ENCODE data around the gene MGST3. TPM values are rescaled to one million over a fixed set of nuclear protein-coding genes. Genes with fewer than 3 reads are reported as not detected.
"Not testable (repeated sequence)": the region's sequence is repeated elsewhere in the genome, so short reads cannot be mapped to it uniquely, and the experiment has no call there.

Gene MGST3
- total RNA-seq, 2 donors from 2014 or later, result 113 to 147 TPM

DNA sequence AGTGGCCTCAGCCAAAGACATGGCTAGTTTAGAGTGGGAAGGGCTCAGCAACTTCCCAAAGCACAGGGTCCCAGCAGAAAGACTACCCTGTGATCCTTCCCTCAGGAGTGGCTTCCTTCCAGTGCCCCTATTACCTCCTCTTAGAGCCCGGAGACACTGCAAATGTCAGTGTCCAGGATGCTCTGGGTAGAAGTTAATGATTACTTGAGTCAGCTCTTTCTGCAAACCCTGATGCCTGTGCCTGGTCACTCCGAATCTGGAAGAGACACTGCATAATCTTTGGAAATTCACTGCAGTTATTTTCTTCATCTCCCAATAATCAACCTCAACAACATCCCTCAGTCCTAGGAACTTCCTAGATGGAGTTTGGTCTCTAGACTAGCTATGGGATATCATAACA, 27.2 kb upstream of the MGST3 start:
- Histone ChIP-seq H3K4me1 (ENCODE audit: control insufficient read depth, insufficient read depth, low read length) (no peaks in the 10 kb centered on the region), H3K36me3 (ENCODE audit: control insufficient read depth, insufficient read depth, low read length) (no peaks in the 10 kb centered on the region), H3K9me3 (ENCODE audit: control insufficient read depth, low read length) (no peaks in the 10 kb centered on the region), H3K27me3 (ENCODE audit: control insufficient read depth, insufficient read depth, low read length, poor library complexity, severe bottlenecking) (peaks cover 9% of the 10 kb centered on the region), H3K4me3 (ENCODE audit: low read length) (no peak overlapping the region), H3K9ac (ENCODE audit: extremely low read depth, low read length, poor library complexity, severe bottlenecking) (no peak overlapping the region), H3K27ac (ENCODE audit: low read depth, low read length) (no peak overlapping the region)
- Mint-ChIP-seq H3K27ac (no peak overlapping the region), H3K4me3 (no peak overlapping the region), H3K27me3 (ENCODE audit: insufficient read depth) (peaks cover 3% of the 10 kb centered on the region), H3K36me3 (ENCODE audit: low read depth) (no peaks in the 10 kb centered on the region), H3K4me1 (peaks cover under 1% of the 10 kb centered on the region), H3K9me3 (no peaks in the 10 kb centered on the region)
- TF ChIP-seq, protein P1, sequence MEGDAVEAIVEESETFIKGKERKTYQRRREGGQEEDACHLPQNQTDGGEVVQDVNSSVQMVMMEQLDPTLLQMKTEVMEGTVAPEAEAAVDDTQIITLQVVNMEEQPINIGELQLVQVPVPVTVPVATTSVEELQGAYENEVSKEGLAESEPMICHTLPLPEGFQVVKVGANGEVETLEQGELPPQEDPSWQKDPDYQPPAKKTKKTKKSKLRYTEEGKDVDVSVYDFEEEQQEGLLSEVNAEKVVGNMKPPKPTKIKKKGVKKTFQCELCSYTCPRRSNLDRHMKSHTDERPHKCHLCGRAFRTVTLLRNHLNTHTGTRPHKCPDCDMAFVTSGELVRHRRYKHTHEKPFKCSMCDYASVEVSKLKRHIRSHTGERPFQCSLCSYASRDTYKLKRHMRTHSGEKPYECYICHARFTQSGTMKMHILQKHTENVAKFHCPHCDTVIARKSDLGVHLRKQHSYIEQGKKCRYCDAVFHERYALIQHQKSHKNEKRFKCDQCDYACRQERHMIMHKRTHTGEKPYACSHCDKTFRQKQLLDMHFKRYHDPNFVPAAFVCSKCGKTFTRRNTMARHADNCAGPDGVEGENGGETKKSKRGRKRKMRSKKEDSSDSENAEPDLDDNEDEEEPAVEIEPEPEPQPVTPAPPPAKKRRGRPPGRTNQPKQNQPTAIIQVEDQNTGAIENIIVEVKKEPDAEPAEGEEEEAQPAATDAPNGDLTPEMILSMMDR (conservative IDR thresholded peaks at IDR 0.05), result no peak
- WGBS, 2 experiments (ENCODE audit: insufficient coverage in 1 of 2, insufficient read length in 1 of 2), result 86 to 92% methylated on average over 1 to 2 of the region's 2 CpGs
- no peak for DNase-seq

DNA sequence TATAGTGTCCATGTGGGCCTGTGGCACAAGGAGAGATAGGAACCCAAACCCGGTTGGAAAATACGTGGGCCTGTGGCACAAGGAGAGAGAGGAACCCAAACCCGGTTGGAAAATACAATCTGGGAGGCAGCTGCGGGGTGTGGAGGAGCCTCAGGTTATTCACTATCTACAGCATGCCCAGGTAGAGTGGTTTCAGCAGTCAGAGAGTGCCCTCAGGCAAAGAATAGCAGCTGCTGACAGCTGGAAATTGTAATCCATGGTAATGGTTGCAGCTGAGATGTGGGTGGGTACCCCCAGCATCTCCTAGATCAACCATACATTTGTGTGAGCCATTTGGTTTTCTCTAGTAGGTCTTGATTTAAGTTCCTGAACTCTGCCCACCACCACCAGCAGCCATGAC, 25.8 kb upstream of the MGST3 start:
- Histone ChIP-seq H3K27me3 (ENCODE audit: control insufficient read depth, insufficient read depth, low read length, poor library complexity, severe bottlenecking) (peaks cover 9% of the 10 kb centered on the region), H3K27ac (ENCODE audit: low read depth, low read length) (no peak overlapping the region), H3K9me3 (ENCODE audit: control insufficient read depth, low read length) (no peaks in the 10 kb centered on the region), H3K4me1 (ENCODE audit: control insufficient read depth, insufficient read depth, low read length) (no peaks in the 10 kb centered on the region), H3K9ac (ENCODE audit: extremely low read depth, low read length, poor library complexity, severe bottlenecking) (no peak overlapping the region), H3K4me3 (ENCODE audit: low read length) (no peak overlapping the region), H3K36me3 (ENCODE audit: control insufficient read depth, insufficient read depth, low read length) (no peaks in the 10 kb centered on the region)
- Mint-ChIP-seq H3K27me3 (ENCODE audit: insufficient read depth) (peaks cover 3% of the 10 kb centered on the region), H3K9me3 (no peaks in the 10 kb centered on the region), H3K27ac (no peak overlapping the region), H3K4me1 (no peaks in the 10 kb centered on the region), H3K36me3 (ENCODE audit: low read depth) (no peaks in the 10 kb centered on the region), H3K4me3 (no peak overlapping the region)
- TF ChIP-seq, protein P1 (conservative IDR thresholded peaks at IDR 0.05), result no peak
- WGBS, 2 experiments (ENCODE audit: insufficient coverage in 1 of 2, insufficient read length in 1 of 2), result 85 to 100% methylated on average over 2 to 4 of the region's 4 CpGs
- no peak for DNase-seq

DNA sequence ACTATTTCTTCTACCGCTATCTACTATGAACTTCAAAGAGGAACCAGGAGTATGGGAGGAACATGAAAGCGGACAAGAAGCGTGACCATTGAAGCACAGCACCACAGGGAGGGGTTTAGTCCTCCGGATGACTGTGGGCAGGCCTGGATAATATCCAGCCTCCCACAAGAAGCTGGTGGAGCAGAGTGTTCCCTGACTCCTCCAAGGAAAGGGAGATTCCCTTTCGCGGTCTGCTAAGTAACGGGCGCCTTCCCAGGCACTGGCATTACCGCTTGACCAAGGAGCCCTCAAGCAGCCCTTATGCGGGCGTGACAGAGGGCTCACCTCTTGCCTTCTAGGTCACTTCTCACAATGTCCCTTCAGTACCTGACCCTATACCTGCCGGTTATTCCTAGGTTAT, 24.4 kb upstream of the MGST3 start:
- H3K36me3 Mint-ChIP-seq (ENCODE audit: low read depth); H3K4me1 ChIP-seq (ENCODE audit: control insufficient read depth, insufficient read depth, low read length); H3K27me3 Mint-ChIP-seq (ENCODE audit: insufficient read depth); H3K36me3 ChIP-seq (ENCODE audit: control insufficient read depth, insufficient read depth, low read length); H3K27ac Mint-ChIP-seq; H3K9me3 Mint-ChIP-seq; H3K4me3 Mint-ChIP-seq; H3K4me3 ChIP-seq (ENCODE audit: low read length); H3K27me3 ChIP-seq (ENCODE audit: control insufficient read depth, insufficient read depth, low read length, poor library complexity, severe bottlenecking); H3K9me3 ChIP-seq (ENCODE audit: control insufficient read depth, low read length); H3K4me1 Mint-ChIP-seq; H3K27ac ChIP-seq (ENCODE audit: low read depth, low read length); DNase-seq; H3K9ac ChIP-seq (ENCODE audit: extremely low read depth, low read length, poor library complexity, severe bottlenecking): not testable (repeated sequence)
- 93 to 100% methylated on average over 3 to 11 of the region's 12 CpGs for WGBS, 2 experiments (ENCODE audit: insufficient coverage in 1 of 2, insufficient read length in 1 of 2)

DNA sequence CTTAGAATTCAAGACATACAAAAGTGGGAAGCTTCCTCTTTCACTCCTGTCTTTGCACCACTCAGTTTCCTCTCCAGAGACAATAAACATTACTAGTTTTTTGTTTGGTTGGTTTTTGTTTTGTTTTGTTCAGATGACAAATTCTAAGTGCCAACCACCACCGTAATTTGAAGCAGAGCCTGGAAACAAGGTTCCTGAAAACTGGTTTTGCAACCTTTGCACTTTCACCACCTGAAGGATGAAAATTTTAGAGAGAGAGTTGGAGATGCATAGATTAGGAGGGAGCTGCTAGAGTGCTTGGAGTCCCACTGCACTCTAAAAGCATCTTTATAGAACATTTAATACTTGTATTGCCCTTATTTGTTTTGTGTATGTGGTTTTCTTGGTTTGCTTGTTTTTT, 20.2 kb upstream of the MGST3 start:
- Mint-ChIP-seq H3K27me3 (ENCODE audit: insufficient read depth) (no peaks in the 10 kb centered on the region), H3K36me3 (ENCODE audit: low read depth) (no peaks in the 10 kb centered on the region), H3K4me3 (no peak overlapping the region), H3K27ac (no peak overlapping the region), H3K4me1 (no peaks in the 10 kb centered on the region), H3K9me3 (no peaks in the 10 kb centered on the region)
- Histone ChIP-seq H3K4me1 (ENCODE audit: control insufficient read depth, insufficient read depth, low read length) (no peaks in the 10 kb centered on the region), H3K27ac (ENCODE audit: low read depth, low read length) (no peak overlapping the region), H3K4me3 (ENCODE audit: low read length) (no peak overlapping the region), H3K9ac (ENCODE audit: extremely low read depth, low read length, poor library complexity, severe bottlenecking) (no peak overlapping the region), H3K27me3 (ENCODE audit: control insufficient read depth, insufficient read depth, low read length, poor library complexity, severe bottlenecking) (no peaks in the 10 kb centered on the region), H3K36me3 (ENCODE audit: control insufficient read depth, insufficient read depth, low read length) (no peaks in the 10 kb centered on the region), H3K9me3 (ENCODE audit: control insufficient read depth, low read length) (peaks cover 4% of the 10 kb centered on the region)
- DNase-seq, result no peak
- TF ChIP-seq, protein P1 (conservative IDR thresholded peaks at IDR 0.05), result no peak
- 91 to 100% methylated on average over 1 of the region's 1 CpG for WGBS, 2 experiments (ENCODE audit: insufficient coverage in 1 of 2, insufficient read length in 1 of 2)
